Measurements from ENCODE around the gene FTO.

FTO gene

GRCh38 chr16:53949715-53950410 lies 245.9 kb downstream of the FTO start:
- no peak for DNase-seq (ENCODE audit: low read depth)
- H3K4me3 ChIP-seq (ENCODE audit: low read depth, low read length): no peak overlapping the region
- TF ChIP-seq, protein P1, sequence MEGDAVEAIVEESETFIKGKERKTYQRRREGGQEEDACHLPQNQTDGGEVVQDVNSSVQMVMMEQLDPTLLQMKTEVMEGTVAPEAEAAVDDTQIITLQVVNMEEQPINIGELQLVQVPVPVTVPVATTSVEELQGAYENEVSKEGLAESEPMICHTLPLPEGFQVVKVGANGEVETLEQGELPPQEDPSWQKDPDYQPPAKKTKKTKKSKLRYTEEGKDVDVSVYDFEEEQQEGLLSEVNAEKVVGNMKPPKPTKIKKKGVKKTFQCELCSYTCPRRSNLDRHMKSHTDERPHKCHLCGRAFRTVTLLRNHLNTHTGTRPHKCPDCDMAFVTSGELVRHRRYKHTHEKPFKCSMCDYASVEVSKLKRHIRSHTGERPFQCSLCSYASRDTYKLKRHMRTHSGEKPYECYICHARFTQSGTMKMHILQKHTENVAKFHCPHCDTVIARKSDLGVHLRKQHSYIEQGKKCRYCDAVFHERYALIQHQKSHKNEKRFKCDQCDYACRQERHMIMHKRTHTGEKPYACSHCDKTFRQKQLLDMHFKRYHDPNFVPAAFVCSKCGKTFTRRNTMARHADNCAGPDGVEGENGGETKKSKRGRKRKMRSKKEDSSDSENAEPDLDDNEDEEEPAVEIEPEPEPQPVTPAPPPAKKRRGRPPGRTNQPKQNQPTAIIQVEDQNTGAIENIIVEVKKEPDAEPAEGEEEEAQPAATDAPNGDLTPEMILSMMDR (IDR thresholded peaks at IDR 0.05; ENCODE audit: control insufficient read depth, extremely low read depth, insufficient read depth): no peak

GRCh38 chr16:53950677-53951076 lies 246.7 kb downstream of the FTO start:
- no peak overlapping the region for H3K4me3 ChIP-seq (ENCODE audit: low read depth, low read length)
- TF ChIP-seq, protein P1 (IDR thresholded peaks at IDR 0.05; ENCODE audit: control insufficient read depth, extremely low read depth, insufficient read depth): no peak
- no peak for DNase-seq (ENCODE audit: low read depth)

DNA sequence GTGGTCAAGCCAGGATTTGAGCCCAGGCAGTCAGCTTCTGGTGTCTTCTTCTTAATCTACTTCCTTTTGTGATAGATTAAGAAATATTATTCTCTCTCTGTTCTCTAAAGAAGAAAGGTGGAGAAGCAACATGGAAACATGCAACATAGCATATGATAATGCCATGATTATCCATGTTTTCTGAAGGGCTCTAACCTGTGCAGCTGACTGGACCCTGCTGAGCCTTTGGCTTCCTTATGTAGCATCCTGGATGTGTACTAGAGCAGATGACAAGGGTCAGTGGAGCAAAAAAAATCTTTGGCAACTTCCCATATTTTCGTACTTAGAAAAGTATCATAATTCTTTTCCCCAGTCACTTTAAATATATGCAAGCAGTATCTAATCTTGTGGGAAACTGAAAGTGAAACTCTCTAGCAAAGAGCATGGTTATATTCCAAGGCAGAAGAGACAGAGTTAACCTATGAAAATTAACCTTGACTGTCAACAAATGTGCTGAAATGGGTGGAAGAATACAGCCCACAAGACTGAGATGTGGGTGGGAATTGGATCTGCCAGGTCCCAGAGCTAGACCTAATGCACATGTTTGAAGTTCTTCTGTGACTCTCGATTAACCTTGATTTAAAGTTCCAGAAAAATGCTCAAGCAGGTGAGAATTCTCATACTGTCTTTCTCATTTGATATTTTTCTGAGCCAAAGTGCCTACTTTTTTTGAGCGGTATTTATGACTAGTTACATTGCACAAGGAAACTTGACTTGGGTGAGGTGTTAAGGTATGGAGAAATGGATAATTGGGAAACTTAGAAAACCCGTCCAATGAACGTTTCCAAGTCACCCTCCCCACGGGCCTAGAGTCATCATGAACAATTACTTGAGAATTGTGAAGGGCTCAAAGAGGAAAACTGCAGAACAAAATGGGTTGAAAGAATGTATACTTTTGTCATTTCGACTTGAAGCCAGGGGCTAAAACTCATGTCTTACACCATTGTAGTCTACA lies 248.6 kb downstream of the FTO start:
- DNase-seq (ENCODE audit: low read depth): no peak

GRCh38 chr16:53953336-53953735 lies 249.4 kb downstream of the FTO start:
- no peak for DNase-seq (ENCODE audit: low read depth)
- H3K4me3 ChIP-seq (ENCODE audit: low read depth, low read length): no peak overlapping the region
- TF ChIP-seq, protein P1 (IDR thresholded peaks at IDR 0.05; ENCODE audit: control insufficient read depth, extremely low read depth, insufficient read depth): no peak

More for the DNA sequence above, 248.6 kb downstream of the FTO start:
- H3K4me3 ChIP-seq (ENCODE audit: low read depth, low read length): no peak overlapping the region
- TF ChIP-seq, protein P1 (IDR thresholded peaks at IDR 0.05; ENCODE audit: control insufficient read depth, extremely low read depth, insufficient read depth): no peak

GRCh38 chr16:53955221-53955875 lies 251.4 kb downstream of the FTO start:
- H3K4me3 ChIP-seq (ENCODE audit: low read depth, low read length): no peak overlapping the region
- DNase-seq (ENCODE audit: low read depth): no peak
- TF ChIP-seq, protein P1 (IDR thresholded peaks at IDR 0.05; ENCODE audit: control insufficient read depth, extremely low read depth, insufficient read depth): no peak

GRCh38 chr16:53958341-53958880 lies 254.5 kb downstream of the FTO start:
- TF ChIP-seq, protein P1 (IDR thresholded peaks at IDR 0.05; ENCODE audit: control insufficient read depth, extremely low read depth, insufficient read depth): no peak

More at GRCh38 chr16:53958341-53958880, 254.5 kb downstream of the FTO start:
- no peak for DNase-seq (ENCODE audit: low read depth)
- H3K4me3 ChIP-seq (ENCODE audit: low read depth, low read length): no peak overlapping the region
